H1 (cell line): ENCODE results near the gene CAPZB. TPM values are rescaled to one million over a fixed set of nuclear protein-coding genes. Genes with fewer than 3 reads are reported as not detected.

Experiments used
- ASH2L ChIP-seq: fragments of 200-600, 300-600 bp; sonication (generic); IDR thresholded peaks from one replicate; pipeline ENCODE4 v1.7.1; 2017; ENCODE audit warnings: low read length
- ATF3 ChIP-seq: IDR thresholded peaks from 2 replicates; pipeline ENCODE4 v1.6.1; 2011; ENCODE audit warnings: low read depth, mild to moderate bottlenecking, low read length; ENCODE audit not compliant: insufficient read depth
- GABPA ChIP-seq: IDR thresholded peaks from 2 replicates; pipeline ENCODE4 v1.6.1; 2011; ENCODE audit warnings: mild to moderate bottlenecking, low read length, moderate library complexity, borderline replicate concordance; ENCODE audit not compliant: insufficient read depth
- POLR2A ChIP-seq, 2 experiments: IDR thresholded peaks; 1 replicate in 1 of 2; 2 replicates in 1 of 2; pipeline ENCODE4 v1.6.1; 2011; ENCODE audit warnings: low read depth in 2 of 2, low read length in 2 of 2, mild to moderate bottlenecking in 2 of 2; ENCODE audit errors: control extremely low read depth in 1 of 2
- RAD21 ChIP-seq, 2 experiments: IDR thresholded peaks in 1 of 2; conservative IDR thresholded peaks in 1 of 2; 2 replicates each; pipeline ENCODE4 v1.6.1; 2011; ENCODE audit warnings: low read depth in 2 of 2, low read length in 2 of 2, improper control_type of control experiment in 1 of 2, inconsistent platforms in 1 of 2, mild to moderate bottlenecking in 1 of 2, moderate library complexity in 1 of 2
- RBBP5 ChIP-seq: IDR thresholded peaks from 2 replicates; pipeline ENCODE4 v1.7.1; 2012; ENCODE audit warnings: low read depth, mild to moderate bottlenecking, inconsistent platforms, low read length, moderate library complexity, borderline replicate concordance
- SP1 ChIP-seq: IDR thresholded peaks from 2 replicates; pipeline ENCODE4 v1.6.1; 2011; ENCODE audit warnings: low read depth, low read length
- SUZ12 ChIP-seq: fragments of 200-600 bp; sonication (generic); IDR thresholded peaks from 2 replicates; pipeline ENCODE4 v1.6.1; 2012; ENCODE audit warnings: mild to moderate bottlenecking, inconsistent platforms, low read length, moderate library complexity, mixed read lengths
- TEAD4 ChIP-seq: IDR thresholded peaks from 2 replicates; pipeline ENCODE4 v1.6.1; 2012; ENCODE audit warnings: low read depth, low read length, inconsistent platforms, mixed read lengths
- ZNF274 ChIP-seq: IDR thresholded peaks from 2 replicates; pipeline ENCODE4 v1.7.0; 2012; ENCODE audit warnings: low read length, borderline replicate concordance; ENCODE audit errors: extremely low read depth
- polyA plus RNA-seq, 7 experiments: library from polyadenylated mRNA; depleted of rRNA in 3 of 7; stranded (reverse) in 5 of 7; unstranded in 2 of 7; fragments of >200 nt in 5 of 7; fragments of 200-250 nt in 2 of 7; gene quantifications; 1 replicate in 5 of 7; 2 replicates in 1 of 7; 4 replicates in 1 of 7; pipeline versions ENCODE4 v1.2.1 to v1.2.3, GENCODE V29; 2011 to 2013; ENCODE audit warnings: missing spikeins in 2 of 7, mixed read lengths in 2 of 7
- total RNA-seq: library from RNA; stranded (reverse); fragmentation: NEBNext Ultra II Directional; extraction: Animal tissue kit (Norgen Biotek cat#: 25700); gene quantifications from 2 replicates; pipeline ENCODE4 v1.2.1, GENCODE V29; 2021
- TF ChIP-seq, protein P1 (sequence below): IDR thresholded peaks from 2 replicates; pipeline ENCODE4 v1.6.1; 2012; ENCODE audit warnings: inconsistent platforms

Gene CAPZB
- total and polyA plus RNA-seq, 2 of the 8 experiments (the other 6 are each of a cell fraction or from before 2014, with no cell fraction given), result 162 to 371 TPM

GRCh38 chr1:19338323-19338762 is 147.0 kb downstream of the CAPZB start (continued):
- no peak for TF ChIP-seq GABPA
- TF ChIP-seq POLR2A (IDR thresholded peaks at IDR 0.05; ENCODE audit: control extremely low read depth in 1 of 2, low read depth in 2 of 2, low read length in 2 of 2), result peak; percentile 30 to 60
- TF ChIP-seq ZNF274, result no peak
- peak; percentile 62 for TF ChIP-seq RAD21 (IDR thresholded peaks at IDR 0.05 in 1 of 2, conservative IDR thresholded peaks at IDR 0.05 in 1 of 2; ENCODE audit: low read depth in 2 of 2, low read length in 2 of 2)
- 0 out of 2 replicates have a peak, but pooled peaks have one; percentile 34 for TF ChIP-seq RBBP5
- peak; percentile 75 for TF ChIP-seq TEAD4
- no peak for TF ChIP-seq ATF3
- TF ChIP-seq SUZ12, result no peak
- TF ChIP-seq ASH2L, result peak; percentile 76
- TF ChIP-seq, protein P1, sequence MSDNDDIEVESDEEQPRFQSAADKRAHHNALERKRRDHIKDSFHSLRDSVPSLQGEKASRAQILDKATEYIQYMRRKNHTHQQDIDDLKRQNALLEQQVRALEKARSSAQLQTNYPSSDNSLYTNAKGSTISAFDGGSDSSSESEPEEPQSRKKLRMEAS, result peak; percentile 73; the same call in 1 of the 2 replicates
- peak; percentile 20; the same call in 1 of the 2 replicates for TF ChIP-seq SP1
